Ectodermal cell (in vitro differentiated cells): ENCODE data around the gene AKAP12.

Source experiments
- H3K27ac ChIP-seq: 2 replicates; pipeline ENCODE4 v1.7.0; 2013; ENCODE audit warnings: mild to moderate bottlenecking, low read depth, low read length; ENCODE audit not compliant: insufficient read depth, poor library complexity, severe bottlenecking
- H3K27me3 ChIP-seq: 2 replicates; pipeline ENCODE4 v1.7.0; 2013; ENCODE audit warnings: mild to moderate bottlenecking, low read length; ENCODE audit not compliant: insufficient read depth, control insufficient read depth, poor library complexity, severe bottlenecking
- H3K36me3 ChIP-seq: one replicate; pipeline ENCODE4 v1.7.0; 2013; ENCODE audit warnings: low read length; ENCODE audit not compliant: control insufficient read depth, insufficient read depth
- H3K4me1 ChIP-seq: one replicate; pipeline ENCODE4 v1.7.0; 2013; ENCODE audit warnings: low read length; ENCODE audit not compliant: control insufficient read depth, insufficient read depth
- H3K4me3 ChIP-seq: 2 replicates; pipeline ENCODE4 v1.7.0; 2013; ENCODE audit warnings: low read depth, low read length, control low read depth; ENCODE audit not compliant: insufficient read depth
- H3K9me3 ChIP-seq: 2 replicates; pipeline ENCODE4 v1.7.0; 2013; ENCODE audit warnings: mild to moderate bottlenecking, low read length, moderate library complexity; ENCODE audit not compliant: control insufficient read depth
- WGBS, 2 experiments: methylation state at CpG; one replicate each; pipeline ENCODE4 v1.1.7; 2013; ENCODE audit warnings: missing lambda C conversion rate in 2 of 2; 5-methylcytosine and 5-hydroxymethylcytosine counted together

The AKAP12 gene

GRCh38 chr6:151275566-151275965, 35.8 kb downstream of the AKAP12 start:
- Histone ChIP-seq H3K36me3 (no peaks in the 10 kb centered on the region), H3K9me3 (no peaks in the 10 kb centered on the region), H3K4me3 (no peak overlapping the region), H3K27ac (no peak overlapping the region), H3K4me1 (peaks cover 11% of the 10 kb centered on the region), H3K27me3 (no peaks in the 10 kb centered on the region)
- 86 to 88% methylated on average over 4 of the region's 4 CpGs for WGBS, 2 experiments

- Histone ChIP-seq H3K9me3 (no peaks in the 10 kb centered on the region), H3K27ac (peak overlapping the region; percentile 32), H3K4me3 (no peak overlapping the region), H3K4me1 (peaks cover 11% of the 10 kb centered on the region), H3K27me3 (no peaks in the 10 kb centered on the region), H3K36me3 (no peaks in the 10 kb centered on the region)
- 37 to 54% methylated on average over 4 of the region's 4 CpGs for WGBS, 2 experiments
Observed at GRCh38 chr6:151276112-151276740, 36.5 kb downstream of the AKAP12 start.

GRCh38 chr6:151279891-151280290, 40.1 kb downstream of the AKAP12 start:
- no peak overlapping the region for H3K27ac ChIP-seq
- no peaks in the 10 kb centered on the region for H3K27me3 ChIP-seq
- H3K4me1 ChIP-seq = peaks cover 11% of the 10 kb centered on the region
- H3K9me3 ChIP-seq = no peaks in the 10 kb centered on the region
- no peak overlapping the region for H3K4me3 ChIP-seq
- H3K36me3 ChIP-seq = no peaks in the 10 kb centered on the region
- WGBS, 2 experiments = 100% methylated on average over 1 of the region's 2 CpGs; no CpG with 5 or more reads in 1 of the 2 experiments

- Histone ChIP-seq H3K36me3 (no peaks in the 10 kb centered on the region), H3K4me3 (no peak overlapping the region), H3K9me3 (no peaks in the 10 kb centered on the region), H3K4me1 (peaks cover 11% of the 10 kb centered on the region), H3K27me3 (no peaks in the 10 kb centered on the region), H3K27ac (no peak overlapping the region)
- WGBS, 2 experiments = 89 to 98% methylated on average over 2 to 4 of the region's 4 CpGs
Observed at GRCh38 chr6:151280859-151281258, 41.1 kb downstream of the AKAP12 start.

- 94 to 95% methylated on average over 11 of the region's 11 CpGs for WGBS, 2 experiments
- no peak overlapping the region for H3K4me3 ChIP-seq
- H3K4me1 ChIP-seq = no peaks in the 10 kb centered on the region
- no peaks in the 10 kb centered on the region for H3K36me3 ChIP-seq
- H3K9me3 ChIP-seq = no peaks in the 10 kb centered on the region
- no peaks in the 10 kb centered on the region for H3K27me3 ChIP-seq
- H3K27ac ChIP-seq = no peak overlapping the region
Observed at GRCh38 chr6:151284012-151284411, 44.2 kb downstream of the AKAP12 start.

- H3K4me3 ChIP-seq = no peak overlapping the region
- no peaks in the 10 kb centered on the region for H3K36me3 ChIP-seq
- H3K27me3 ChIP-seq = no peaks in the 10 kb centered on the region
- H3K4me1 ChIP-seq = no peaks in the 10 kb centered on the region
- no peaks in the 10 kb centered on the region for H3K9me3 ChIP-seq
- H3K27ac ChIP-seq = no peak overlapping the region
- WGBS, 2 experiments = 84 to 86% methylated on average over 4 of the region's 4 CpGs
Observed at GRCh38 chr6:151284548-151285017, 44.8 kb downstream of the AKAP12 start.

- no peaks in the 10 kb centered on the region for H3K36me3 ChIP-seq
- H3K27me3 ChIP-seq = no peaks in the 10 kb centered on the region
- no peaks in the 10 kb centered on the region for H3K9me3 ChIP-seq
- no peak overlapping the region for H3K27ac ChIP-seq
- no peak overlapping the region for H3K4me3 ChIP-seq
- no peaks in the 10 kb centered on the region for H3K4me1 ChIP-seq
Observed at GRCh38 chr6:151285122-151285521, 45.4 kb downstream of the AKAP12 start.

- no peak overlapping the region for H3K27ac ChIP-seq
Observed at GRCh38 chr6:151286214-151286613, 46.4 kb downstream of the AKAP12 start.

GRCh38 chr6:151288712-151289398, 49.1 kb downstream of the AKAP12 start:
- Histone ChIP-seq H3K4me3 (no peak overlapping the region), H3K4me1 (no peaks in the 10 kb centered on the region), H3K36me3 (no peaks in the 10 kb centered on the region), H3K9me3 (no peaks in the 10 kb centered on the region), H3K27me3 (no peaks in the 10 kb centered on the region), H3K27ac (no peak overlapping the region)
- WGBS, 2 experiments = 95 to 97% methylated on average over 10 of the region's 10 CpGs

More at GRCh38 chr6:151286214-151286613, 46.4 kb downstream of the AKAP12 start:
- Histone ChIP-seq H3K9me3 (no peaks in the 10 kb centered on the region), H3K4me1 (no peaks in the 10 kb centered on the region), H3K27me3 (no peaks in the 10 kb centered on the region), H3K4me3 (no peak overlapping the region), H3K36me3 (no peaks in the 10 kb centered on the region)
- 89 to 93% methylated on average over 7 of the region's 7 CpGs for WGBS, 2 experiments

GRCh38 chr6:151289399-151290007, 49.7 kb downstream of the AKAP12 start:
- H3K27me3 ChIP-seq = no peaks in the 10 kb centered on the region
- no peaks in the 10 kb centered on the region for H3K4me1 ChIP-seq
- WGBS, 2 experiments = 90 to 93% methylated on average over 2 of the region's 2 CpGs
- H3K4me3 ChIP-seq = no peak overlapping the region
- H3K36me3 ChIP-seq = no peaks in the 10 kb centered on the region
- no peaks in the 10 kb centered on the region for H3K9me3 ChIP-seq
- no peak overlapping the region for H3K27ac ChIP-seq
